HG02973 (cell line): ENCODE measurements around the gene NKAIN2.
"Not testable (repeated sequence)": the region's sequence is repeated elsewhere in the genome, so short reads cannot be mapped to it uniquely, and the experiment has no call there.

Source experiments
- ATAC-seq: cut with Tn5 transposase; IDR thresholded peaks from one replicate; pipeline ENCODE4 v1.9.1; 2021; ENCODE audit warnings: moderate library complexity; ENCODE audit not compliant: unreplicated experiment

The NKAIN2 gene

DNA sequence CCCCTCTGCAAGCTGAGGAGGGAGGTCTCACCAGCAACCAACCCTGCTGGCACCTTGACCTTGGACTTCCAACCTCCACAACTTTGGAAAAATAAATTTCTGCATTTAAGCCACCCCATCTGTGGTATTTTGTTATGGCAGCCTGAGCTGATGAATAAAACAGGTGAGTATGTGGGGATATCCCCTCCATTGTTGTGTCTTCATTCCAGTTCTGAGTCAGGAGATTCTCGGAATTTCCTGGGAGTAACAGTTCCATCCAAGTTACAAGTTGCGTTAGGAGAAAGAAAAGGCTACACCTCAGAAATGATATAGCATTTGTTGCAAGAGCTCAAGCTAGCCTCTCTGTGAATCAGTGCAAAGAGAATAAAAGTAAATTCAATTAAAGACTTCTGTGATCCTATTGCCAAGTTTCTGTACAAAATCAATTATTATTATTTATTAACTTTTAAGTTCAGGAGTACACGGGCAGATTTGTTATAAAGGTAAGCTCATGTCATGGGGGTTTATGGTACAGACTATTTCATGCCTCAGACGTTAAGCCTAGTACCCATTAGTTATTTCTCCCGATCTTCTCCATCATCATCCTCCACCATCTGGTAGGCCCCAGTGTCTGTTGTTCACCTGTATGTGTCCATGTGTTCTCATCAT, 153.0 kb downstream of the NKAIN2 start:
- ATAC-seq, result no peak

DNA sequence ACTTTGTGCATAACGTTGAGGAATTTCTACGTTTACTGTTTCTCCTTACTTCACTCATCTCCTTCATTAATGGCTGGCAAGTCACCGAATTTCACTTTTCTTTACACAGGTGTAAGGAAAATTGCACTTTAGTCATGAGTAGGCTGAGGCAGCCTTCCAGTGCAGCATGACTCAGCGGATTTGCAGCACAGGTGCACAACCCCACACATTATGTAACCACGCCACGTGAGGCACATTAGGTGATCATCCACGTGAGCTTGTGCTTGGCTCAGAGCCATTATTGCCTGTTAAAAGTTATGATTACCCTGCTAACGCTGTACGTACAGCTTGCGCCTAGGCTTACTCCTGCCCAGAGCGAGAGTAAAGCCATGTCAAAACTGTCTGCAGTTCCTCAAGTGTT, 158.8 kb downstream of the NKAIN2 start:
- no peak for ATAC-seq

DNA sequence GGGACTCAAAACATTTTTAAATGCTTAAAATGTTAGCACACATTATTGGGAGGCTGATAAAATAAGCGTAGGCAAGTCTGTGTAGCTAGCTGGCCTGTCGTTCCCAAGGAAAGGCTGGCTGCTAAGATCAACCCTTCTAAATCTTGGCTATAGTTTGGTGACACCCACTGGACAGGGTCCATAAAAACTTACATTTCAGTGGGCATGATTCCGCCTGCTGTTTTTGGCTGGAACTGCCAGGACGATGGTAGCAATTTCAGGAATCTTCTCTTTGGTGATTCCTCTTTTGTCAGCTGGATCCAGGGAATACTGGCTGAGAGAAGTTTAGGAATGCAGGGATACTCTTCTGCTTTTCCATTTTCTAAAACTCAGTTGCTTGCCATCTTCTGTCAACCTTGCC, 162.2 kb downstream of the NKAIN2 start:
- no peak for ATAC-seq

DNA sequence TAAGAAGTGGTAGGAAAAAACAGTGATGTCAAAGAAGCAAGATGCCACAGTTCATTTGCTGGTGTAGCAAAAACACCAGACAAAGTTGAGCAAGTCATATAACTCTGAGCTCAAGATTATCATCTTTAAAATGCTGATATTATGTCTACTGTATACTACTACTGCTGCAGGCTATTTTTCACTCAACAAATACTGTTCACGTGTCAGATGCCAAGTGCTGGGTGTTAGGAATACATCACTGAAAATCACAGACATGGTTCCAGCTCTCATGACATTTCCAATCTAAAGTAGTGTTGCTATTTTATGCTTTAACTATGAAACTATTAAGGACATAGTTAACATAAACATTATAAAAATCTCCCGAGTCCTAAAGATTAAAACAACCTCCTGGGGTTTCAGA, 163.0 kb downstream of the NKAIN2 start:
- ATAC-seq, result no peak

DNA sequence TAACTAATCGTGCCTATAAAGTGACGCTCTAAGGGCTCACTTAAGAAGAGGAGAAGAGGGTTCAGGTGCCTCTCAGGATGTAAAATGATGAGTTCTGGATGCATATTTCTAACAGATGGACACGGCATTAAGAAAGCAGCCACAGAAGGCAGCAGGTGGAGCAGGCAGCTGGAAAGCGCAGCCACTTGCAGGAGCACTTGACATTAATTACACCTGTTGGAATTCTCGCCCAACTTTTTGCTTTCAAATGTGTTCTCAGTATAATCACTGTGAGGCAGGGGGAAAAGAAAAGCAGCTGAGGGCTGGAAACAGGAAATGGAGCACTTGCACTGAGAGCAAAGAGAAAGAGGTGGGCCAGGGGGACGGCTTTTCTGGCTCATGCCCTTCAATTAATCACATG, 164.2 kb downstream of the NKAIN2 start:
- ATAC-seq, result no peak

DNA sequence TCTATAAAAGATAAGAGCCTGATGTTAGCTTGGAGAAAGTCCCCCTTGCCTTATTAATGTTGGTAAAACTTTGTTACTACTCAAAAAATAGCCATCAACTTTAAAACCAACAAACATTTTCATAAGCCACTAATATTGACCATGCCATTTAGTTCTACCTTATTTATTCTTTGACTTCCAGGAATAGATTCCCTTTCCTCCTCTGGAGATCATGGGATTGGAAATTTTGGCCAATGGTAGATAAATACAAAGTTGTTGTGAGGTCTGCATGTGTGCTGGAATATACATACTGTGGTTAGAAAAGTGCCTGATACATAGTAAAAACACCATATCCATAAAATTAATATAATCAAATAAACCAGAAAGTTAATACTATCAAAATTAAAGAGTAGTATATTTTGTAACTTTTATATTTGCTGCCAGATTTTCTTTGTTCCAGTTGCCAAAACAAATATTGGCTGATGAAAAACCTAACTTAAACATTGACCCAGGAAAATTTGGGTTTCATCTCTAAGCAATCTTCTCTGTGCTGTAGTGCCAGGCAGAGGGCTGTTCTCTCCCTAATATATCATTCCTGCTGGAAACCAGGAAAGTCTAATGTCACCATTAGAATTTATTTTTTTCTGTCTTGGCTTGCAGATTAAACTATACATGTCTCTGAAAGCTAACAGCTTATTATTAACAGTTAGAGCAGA, 169.1 kb downstream of the NKAIN2 start:
- ATAC-seq, result no peak

DNA sequence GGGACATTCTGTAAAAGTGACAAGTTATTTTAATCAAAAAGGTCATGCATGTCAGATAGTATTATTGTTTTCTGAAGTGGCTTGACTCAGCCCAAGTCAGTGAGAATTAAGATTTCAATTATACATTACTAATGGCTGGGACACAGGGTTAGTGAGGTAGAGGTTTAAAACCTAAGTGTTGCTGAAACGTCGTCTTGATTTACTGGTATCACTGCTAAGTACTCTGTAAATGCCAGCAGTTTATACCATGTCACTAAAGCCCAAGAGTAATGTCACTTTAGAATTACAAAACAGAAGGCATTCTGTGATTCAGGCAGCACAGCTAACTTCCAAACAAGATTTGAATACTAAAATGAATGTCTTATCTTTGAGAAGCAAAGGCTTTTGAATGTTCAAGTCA, 176.6 kb downstream of the NKAIN2 start:
- no peak for ATAC-seq

DNA sequence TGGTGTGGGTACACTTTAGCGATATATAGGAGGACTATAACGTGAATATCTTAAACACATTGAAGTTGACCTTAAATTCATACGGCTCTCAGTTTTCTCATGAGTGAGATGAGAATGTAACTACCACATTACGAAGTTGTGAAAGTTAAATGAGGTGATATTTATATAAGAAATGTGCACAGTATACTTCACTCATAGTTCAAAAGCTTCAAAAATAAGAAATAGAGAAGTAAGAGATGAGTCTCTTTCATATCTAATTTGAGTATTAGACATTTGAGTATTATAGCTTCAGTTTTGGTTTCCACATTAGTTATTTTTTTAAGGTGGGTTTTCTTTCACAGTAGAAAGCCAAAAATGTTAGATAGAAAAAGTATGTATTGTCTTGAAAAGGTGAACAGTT, 183.3 kb downstream of the NKAIN2 start:
- ATAC-seq, result no peak

DNA sequence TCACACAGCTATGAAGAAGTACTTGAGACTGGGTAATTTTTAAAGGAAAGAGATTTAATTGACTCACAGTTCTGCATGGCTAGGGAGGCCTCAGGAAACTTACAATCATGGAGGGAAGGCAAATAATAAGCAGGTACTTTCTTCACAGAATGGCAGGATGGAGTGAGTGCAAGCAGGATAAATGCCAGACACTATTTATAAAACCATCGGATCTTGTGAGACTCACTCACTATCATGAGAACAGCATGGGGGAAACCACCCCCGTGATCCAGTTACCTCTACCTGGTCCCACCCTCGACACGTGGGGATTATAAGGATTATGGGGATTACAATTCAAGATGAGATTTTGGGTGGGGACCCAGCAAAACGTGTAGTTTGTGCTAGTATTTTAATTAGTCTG, 186.3 kb downstream of the NKAIN2 start:
- ATAC-seq, result not testable (repeated sequence)

DNA sequence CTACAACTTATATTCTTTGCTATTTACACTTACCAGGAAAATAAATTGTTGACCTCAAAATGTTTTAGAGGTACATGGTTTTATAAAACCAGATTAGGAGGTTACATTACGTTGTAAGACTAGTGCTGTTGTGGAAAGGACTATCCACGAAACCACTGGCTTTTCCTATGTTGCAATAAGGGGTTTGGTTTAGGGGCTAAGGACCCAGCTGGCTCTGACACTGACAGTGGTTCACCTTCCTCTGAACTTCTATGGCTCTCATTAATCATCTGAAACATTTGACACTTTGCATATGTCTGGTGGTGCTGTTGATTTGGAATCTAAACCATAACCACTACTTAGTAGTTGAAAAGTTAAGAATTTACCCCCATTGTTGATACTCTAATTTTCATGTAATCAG, 186.7 kb downstream of the NKAIN2 start:
- ATAC-seq, result no peak

DNA sequence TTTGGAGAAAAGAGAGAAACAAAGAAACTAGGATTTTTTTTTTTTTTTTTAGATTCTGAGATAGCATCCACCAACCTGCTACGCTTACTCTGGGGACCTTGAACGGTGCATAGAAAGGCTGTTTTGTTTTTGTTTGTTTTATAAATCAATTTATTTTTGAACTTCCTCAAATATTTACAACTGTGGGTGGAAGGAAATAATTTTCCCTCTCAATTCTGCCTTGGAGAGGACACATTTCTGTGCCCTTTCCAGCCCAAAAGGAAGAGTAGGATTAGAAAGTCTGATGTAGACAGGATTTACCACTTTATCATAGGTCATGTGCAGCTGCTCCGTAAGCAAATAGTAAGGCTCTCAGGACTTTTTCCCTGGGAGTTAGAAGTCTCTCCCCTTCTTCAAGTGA, 190.5 kb downstream of the NKAIN2 start:
- ATAC-seq, result no peak

DNA sequence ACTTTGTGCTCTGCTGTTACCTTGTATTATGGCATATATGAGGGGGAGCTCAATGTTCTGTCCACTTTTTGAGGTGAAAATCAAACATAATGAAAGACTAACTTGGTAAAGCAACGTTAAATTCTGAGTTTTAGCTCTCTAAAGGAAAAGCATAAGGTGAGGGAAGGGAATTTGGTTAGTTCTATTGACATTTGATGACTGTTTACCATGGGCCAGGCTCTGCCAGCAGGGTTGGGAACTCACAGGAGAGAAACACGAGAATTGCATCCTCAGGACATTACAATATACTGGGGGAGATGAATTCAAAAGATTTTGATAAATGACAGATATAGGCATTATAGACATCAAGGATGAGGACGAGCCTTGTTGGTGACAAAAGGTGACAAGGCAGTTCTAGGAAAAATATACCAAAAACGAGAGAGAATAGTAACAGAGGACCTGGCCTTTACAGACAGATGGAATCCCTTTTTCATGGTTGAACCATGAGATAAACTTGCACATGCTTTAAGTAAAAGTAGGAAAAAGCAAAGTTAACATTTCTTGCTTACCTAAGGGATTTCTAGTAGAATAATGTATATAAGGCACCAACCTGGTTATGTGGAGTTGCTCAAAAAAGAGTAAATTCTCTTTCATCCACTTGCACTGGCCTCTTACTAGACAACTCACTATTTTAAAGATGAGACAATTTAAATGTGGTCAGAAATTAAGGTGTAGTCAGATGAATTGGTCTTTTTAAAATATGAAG, 191.4 kb downstream of the NKAIN2 start:
- ATAC-seq, result no peak

DNA sequence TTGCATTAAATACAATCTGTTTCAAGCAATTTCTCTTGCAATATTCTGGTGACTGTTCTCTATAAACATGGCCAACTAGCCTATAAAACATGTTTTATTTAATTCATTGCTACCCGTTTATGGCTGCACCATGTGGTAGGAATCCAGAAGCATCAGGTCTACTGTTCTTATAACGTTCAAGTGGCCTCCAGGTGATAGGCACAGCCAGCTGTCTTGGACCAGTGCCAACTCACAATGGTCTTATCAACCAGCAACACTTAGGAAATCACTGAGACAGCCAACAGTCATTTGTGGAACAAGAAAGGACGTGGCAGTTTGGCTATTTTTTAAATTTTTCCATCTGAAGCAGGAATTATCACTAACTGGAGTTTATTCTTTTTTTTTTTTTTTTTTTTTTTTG, 193.6 kb downstream of the NKAIN2 start:
- ATAC-seq, result no peak

DNA sequence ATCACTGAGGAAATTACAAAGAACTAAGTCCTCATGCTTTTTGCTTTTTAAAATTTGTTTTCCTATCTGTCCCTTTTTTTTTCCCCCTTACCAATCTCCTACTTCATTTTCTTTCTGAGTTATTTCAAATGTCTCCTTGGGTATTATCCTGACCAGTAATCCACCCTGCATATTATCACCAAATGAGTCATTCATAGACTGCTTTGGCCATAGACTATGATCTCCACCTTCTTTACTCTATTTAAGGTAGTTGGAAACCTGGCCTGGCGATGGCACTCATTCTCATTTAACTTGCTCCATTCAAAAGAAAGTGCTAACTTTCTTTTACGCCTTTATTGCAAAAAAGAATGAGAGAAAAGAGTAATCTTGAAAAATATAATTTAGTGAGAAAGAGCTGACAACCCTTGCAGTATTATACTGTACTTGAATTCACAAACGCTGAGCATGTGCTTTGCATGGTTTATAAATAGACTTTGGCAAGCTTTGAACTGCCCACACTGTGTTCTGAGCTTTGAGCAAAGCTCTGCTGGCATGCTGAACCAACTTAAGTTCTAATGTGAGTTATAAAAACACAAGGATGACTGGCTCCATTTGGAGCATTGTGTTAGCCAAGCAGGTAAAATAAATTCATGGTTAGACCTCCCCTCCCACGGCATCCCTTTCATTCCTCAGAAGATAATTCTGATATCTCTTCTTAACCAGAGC, 198.9 kb downstream of the NKAIN2 start:
- no peak for ATAC-seq

DNA sequence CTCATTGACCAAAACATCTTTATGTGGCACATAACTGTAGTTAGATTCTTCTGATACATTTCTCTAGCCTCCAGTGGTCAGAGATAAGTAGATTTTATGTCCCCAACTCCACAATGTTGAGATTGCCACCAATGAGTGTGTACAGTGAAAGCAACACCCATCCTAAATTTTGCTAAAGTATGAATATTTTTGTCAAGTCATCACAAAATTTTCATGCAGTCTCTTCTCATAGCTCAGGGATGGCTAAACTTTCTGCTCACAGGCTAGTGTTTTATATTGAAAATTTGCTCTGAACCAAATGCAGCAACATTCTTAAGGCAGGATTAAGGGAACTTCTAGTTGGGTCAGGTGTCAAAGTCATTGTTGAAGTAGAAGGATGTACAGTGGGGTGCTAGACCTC, 203.6 kb downstream of the NKAIN2 start:
- no peak for ATAC-seq

DNA sequence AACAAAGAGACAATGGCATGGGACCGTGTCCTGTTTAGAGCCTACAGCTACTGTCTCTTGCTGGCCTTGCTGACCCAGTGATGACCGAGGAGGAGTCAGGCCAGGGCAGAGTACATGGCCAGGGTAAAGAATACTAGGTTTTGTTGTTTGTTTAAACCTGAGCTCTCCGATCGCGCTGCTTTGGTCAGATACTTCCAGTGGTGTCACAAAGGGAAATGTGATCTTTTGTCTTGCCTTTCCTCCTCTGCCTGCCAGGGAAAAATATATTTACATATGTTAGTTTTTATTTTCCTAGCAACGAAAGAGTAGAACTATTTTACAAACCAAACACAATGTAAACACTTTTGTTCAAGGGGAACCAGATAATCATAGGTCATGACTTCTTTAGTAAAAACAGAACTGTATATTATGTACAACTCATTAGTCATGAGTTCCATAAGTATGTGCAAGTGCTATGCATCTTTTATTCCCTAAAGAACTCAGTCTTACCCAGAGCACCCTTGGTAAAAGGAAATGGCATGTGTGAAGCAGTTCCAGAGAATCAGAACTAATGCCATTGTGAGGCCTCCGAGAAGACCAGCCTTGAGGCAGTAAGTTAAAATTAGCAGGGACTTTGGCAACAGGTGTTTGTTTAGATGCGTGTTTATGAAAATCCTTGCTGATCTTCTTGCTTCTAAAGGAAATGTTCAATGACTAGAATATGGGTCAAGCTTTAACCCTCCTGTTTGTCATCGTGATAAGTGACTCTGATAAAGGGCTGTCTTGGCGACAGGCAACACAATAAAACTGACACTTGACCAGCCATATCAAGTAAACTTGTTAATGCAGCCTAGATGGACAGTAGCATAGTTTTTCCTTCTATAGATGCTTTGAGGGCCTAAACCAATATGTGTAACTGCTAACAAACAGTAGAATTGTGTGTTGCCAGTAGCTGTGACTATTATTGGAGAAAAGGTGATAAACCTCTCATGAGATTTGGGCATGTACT, 204.6 kb downstream of the NKAIN2 start:
- ATAC-seq, result no peak

DNA sequence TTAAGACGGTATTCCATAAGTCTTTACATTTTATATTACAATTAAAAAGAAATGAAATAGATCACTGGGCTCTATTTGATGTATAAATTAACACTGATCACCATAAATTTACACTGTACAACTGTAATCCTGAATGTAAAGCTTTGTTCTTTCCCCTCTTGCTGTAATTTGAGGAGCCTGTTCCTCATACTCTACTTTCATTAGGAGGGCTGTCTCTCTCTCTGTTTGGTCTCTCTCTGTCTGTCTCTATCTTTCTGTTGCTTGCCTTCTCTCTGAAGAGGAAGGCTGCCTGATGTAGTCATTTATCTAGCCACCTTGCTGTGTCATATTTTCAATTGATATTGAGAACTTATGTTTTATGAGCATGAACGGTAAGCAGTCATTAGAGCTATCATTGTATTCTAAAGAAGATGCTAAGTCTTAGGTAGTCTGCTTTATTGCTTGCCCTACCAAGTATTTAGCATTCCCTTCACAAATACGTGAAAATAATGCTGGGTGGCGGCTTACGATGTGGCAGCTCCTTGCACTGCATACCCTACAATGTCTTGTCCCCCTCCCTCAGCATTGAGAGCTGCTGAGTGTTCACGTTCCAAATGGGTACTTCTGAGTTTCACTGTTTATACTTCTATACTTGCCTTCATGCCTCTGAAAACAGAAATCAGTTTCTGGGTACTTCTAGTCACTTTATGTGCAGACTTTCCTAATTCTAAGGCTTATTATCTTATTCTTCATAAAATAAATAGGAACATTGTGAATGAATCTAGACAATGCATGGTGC, 205.5 kb downstream of the NKAIN2 start:
- ATAC-seq, result no peak

DNA sequence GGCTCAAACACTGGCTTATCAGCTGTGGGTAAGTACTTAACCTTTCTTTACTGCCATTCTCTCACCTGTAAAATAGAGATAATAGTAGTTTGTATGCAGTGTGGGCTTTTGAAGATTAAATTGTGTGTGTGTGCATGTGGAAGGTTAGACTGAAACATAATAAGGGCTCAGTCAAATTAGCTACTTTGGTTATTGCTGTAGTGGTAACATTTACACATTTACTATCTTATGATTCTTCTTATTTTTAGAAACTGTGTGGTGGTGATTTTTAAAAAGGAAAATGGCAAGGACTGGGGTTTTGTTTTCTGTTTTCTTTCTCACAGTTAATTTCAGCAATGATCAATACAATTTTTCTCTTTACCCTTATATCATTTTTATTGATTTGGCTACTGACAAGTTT, 206.9 kb downstream of the NKAIN2 start:
- no peak for ATAC-seq

DNA sequence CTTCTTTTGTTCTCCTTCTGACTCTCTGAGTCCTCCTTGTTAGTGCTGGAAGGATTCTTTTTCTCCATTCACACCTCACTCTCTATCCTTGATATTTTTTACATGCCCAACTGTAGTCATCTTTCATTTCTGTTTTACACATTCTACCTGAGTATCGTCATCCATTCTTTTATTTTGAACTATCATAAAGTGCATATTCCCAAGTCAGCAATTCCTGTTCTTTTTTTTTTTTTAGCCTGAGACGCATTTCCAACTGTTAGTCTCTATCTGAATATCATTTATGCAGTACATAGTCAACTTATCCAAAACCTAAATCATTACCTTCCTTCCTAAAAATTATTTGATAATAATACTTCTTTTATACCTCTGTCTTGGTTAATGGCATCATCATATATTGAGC, 207.5 kb downstream of the NKAIN2 start:
- ATAC-seq, result no peak

DNA sequence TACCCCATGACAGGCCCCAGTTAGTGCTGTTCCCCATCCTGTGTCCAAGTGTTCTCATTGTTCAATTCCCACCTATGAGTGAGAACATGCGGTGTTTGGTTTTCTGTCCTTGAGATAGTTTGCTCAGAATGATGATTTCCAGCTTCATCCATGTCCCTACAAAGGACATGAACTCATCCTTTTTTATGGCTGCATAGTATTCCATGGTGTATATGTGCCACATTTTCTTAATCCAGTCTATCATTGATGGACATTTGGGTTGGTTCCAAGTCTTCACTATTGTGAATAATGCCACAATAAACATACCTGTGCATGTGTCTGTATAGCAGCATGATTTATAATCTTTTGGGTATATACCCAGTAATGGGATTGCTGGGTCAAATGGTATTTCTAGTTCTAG, 218.4 kb downstream of the NKAIN2 start:
- not testable (repeated sequence) for ATAC-seq
